GM18858 (cell line): ENCODE measurements around the gene NBEAL2.
"Not testable (repeated sequence)": the region's sequence is repeated elsewhere in the genome, so short reads cannot be mapped to it uniquely, and the experiment has no call there.

Source experiments
- ATAC-seq: cut with Tn5 transposase; IDR thresholded peaks from one replicate; pipeline ENCODE4 v1.9.1; 2021; ENCODE audit not compliant: unreplicated experiment

NBEAL2 gene

DNA sequence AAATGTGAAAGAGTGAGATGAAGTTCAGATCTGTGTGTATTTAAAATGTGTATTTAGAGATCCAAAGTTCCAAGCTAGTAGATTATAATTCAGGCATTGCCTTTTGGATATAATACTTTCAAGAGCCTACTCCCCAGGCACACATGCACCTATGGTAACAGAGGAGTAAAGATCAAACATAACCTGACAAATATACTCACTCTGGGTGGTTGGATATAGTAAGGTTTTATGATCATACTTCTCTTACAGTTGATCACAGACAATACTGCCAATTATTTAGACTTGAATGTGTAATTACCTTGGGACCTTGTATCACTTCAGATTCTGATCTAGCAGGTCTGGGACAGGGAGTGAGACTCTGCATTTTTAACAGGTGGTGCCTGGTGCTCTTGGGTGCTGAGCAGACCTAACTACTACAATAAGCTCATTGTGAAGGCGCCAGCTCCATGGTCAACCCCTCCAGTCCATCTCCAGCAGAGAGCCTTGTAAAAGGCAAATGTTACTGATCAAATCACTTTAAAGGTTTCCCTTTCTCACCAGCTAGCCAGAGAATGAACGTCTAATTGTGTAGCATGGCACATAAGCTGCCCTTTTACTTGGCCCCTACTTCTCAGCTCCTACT, 55.5 kb downstream of the NBEAL2 start:
- ATAC-seq, result no peak

DNA sequence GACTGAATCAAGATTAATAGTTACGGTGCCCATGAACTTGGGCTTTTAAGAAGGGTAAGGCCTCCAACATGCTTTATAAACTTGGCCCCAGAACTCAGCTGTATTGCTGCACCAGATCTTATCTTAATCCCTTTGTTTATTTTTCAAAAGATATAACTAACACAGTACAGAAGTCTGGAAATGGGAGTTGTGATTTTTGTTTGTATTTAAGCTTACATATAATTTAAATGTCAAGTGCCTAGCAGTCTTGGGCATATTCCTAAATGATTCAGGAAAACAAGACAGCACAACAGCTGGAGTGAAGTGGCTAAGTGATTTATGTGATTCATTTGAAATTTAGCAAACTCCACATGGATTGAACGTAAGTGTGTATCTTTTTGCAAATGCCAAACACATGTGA, 56.2 kb downstream of the NBEAL2 start:
- no peak for ATAC-seq

DNA sequence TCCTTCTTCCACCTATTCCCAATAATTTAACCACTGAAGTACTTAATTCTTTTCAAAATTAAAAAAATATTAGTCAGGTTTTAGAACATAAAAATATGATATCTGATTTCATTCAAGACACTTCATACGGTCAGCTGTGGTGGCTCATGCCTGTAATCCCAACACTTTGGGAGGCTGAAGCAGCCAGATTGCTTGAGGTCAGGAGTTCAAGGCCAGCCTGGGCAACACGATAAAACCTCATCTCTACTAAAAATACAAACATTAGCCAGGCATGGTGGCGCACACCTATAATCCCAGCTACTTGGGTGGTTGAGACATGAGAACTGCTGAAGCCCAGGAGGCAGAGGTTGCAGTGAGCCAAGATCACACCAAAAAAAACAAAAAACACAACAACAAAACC, 56.7 kb downstream of the NBEAL2 start:
- no peak for ATAC-seq

DNA sequence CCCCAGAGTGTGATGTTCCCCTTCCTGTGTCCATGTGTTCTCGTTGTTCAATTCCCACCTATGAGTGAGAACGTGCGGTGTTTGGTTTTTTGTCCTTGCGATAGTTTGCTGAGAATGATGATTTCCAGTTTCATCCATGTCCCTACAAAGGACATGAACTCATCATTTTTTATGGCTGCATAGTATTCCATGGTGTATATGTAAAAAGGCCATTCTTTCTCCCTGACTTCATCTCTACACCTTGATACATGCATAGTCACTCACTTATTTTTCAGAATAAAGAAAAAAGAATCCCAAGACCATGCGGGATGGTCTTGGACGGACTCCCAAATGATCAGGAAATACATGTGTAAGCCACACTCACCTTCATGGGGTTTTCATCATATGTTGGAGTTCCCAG, 57.8 kb downstream of the NBEAL2 start:
- not testable (repeated sequence) for ATAC-seq

DNA sequence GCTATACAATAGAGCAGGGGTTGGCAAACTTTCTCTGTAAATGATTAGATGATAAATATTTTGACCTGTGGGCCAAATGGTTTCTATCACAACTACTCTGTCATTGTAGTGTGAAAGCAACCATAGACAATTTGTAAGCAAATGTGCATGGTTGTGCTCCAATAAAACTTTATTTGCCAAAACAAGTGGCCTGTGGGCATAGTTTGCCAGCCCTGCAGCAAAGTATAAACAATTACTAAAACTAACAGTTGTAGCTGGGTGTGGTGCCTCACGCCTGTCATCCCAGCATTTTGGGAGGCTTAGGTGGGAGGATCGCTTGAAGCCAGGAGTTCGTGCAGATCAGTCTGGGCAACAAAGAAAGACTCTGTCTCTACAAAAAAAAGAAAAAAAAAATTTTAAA, 61.6 kb downstream of the NBEAL2 start:
- no peak for ATAC-seq

DNA sequence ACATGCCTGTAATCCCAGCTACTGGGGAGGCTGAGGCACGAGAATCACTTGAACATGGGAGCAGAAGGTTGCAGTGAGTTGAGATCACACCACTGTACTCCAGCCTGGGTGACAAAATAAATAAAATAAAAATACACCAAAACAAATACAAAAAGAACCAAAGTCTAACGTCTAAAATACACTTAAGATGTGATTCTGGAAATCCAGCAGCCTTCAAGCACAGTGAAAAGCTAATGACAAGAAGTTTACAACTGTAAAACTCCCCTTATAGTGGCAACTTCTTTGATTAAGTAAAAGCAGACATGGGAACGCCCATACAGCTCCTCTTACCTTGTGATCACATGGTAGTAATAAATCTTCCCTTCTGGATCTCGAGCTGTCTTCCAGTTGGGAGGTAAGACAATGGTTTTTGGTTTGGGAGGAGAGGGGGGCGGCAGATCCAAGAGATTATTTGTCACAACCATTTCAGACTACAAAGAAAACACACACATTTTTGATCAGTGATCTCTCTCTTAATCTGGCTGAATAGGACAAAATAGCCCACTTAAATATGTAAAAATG, 62.8 kb downstream of the NBEAL2 start:
- ATAC-seq, result no peak

DNA sequence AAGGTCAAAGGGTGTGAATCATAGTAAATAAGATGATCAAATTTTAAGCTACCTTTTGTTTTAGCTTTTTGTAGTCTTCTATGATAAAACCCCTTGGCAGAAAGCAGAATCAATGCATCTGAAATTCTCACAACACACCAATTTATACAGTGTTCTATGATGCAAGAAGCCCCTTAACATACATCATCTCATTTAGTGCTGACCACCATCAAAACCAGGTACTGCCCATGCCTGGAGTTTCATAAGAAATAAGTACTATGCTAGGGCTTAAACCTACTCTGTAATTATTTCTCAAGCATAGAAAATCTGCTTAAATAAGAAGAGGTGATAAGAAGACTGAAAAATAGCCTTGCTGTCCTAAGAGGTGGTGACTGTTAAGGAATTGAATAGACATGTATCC, 67.6 kb downstream of the NBEAL2 start:
- ATAC-seq, result no peak

DNA sequence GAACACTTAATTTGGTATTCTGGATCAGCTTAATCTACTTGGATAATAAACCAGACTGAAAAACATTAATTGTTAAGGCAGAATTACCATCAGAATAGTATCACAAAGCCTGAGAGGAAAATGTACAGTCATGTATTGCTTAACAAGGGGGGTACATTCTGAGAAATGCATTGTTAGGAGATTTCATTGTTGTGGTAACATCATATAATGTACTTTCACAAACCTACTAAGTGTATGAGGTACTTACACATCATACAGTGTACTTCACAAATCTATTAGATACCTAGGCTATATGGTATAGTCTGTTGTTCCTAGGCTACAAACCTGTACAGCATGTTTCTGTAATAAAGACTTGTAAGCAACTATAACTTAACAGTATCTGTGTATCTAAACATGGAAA, 68.2 kb downstream of the NBEAL2 start:
- no peak for ATAC-seq

DNA sequence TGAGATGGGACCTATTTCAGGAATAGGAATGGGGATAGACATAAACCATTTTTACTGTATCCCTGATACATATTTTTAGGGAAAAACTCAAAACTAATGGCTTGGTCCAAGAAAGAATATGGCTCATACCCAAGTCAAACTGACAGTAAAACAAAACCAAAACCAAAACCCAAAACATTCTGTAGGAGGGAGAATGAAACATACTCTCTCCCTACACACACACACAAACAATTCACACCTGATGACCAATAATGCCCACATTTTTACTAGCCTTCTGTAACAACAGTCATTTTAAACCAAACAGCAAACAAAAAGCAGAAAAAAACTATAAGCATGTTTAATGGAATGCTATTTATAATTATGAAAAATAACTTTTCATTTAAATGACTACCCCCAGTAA, 74.9 kb downstream of the NBEAL2 start:
- no peak for ATAC-seq

DNA sequence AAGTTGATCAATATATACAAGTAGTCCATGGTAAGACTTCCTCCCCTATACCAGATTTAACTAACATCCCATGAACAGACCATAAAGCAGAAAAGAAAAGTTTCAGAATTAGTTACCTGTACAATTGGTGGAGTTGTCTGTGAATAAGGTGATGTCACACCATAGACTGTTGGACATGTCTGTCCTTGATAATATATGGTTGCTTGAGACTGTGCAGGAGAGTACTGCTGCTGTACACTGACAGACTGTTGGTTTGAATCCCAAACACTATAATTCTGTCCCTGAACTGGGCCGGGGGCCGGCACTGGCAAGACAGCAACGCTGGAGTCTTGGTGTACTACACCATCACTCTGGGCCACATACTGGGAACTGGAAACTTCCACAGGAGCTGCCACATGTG, 77.2 kb downstream of the NBEAL2 start:
- no peak for ATAC-seq

DNA sequence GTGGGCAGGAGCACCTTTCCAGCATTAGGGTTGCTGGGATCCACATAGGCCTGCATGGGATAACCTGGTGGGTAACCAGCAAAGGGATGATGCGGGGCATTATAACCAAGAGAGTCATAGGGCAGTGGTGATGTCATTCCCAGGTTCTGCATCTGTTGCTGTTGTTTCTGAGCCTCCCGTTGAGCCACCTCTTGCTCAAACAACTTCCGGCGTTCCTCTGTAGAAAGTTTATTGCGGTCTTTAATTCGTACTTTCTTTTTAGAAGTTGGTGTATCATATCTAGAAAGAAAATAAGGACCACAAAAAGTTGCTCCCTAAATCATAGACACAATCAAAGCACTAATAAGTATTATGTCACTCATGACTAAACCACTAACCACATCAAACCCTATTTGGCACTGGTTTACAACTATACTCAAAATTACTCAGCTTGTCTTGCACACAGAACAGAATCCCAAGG, 77.8 kb downstream of the NBEAL2 start:
- ATAC-seq, result no peak
